H1 (cell line): ENCODE results near the gene SESN3. TPM values are rescaled to one million over a fixed set of nuclear protein-coding genes. Genes with fewer than 3 reads are reported as not detected.

Experiments
- CTCF ChIA-PET: fragments of 300-600 bp; sonication (Branson Sonifier 250); formaldehyde crosslinking; loops from one replicate; lab custom pipeline; 2021; ENCODE audit not compliant: partially characterized antibody; lab: Charles Lee
- POLR2A ChIA-PET: fragments of 300-600 bp; sonication (Branson Sonifier 250); formaldehyde crosslinking; loops from one replicate; lab custom pipeline; 2021; ENCODE audit warnings: inconsistent platforms; ENCODE audit not compliant: partially characterized antibody; lab: Charles Lee
- DNase-seq, 2 experiments: peaks; one replicate each; pipeline versions ENCODE4 v3.0.0 to v3.0.0-alpha.2; 2010 to 2022; ENCODE audit warnings: low spot score in 2 of 2, low read depth in 1 of 2, mixed read lengths in 1 of 2
- FAIRE-seq: peaks from 2 replicates; lab custom pipeline; 2011; peaks lifted over from hg19 to GRCh38; lab: Jason Lieb, UNC
- H2AFZ ChIP-seq: 2 replicates; pipeline ENCODE4 v1.8.1; 2012; ENCODE audit warnings: low read length, inconsistent platforms
- H2AK5ac ChIP-seq: 2 replicates; pipeline ENCODE4 v1.6.1; 2013; ENCODE audit warnings: low read depth, low read length
- H2BK120ac ChIP-seq: replicated peaks from 2 replicates; pipeline ENCODE3; 2013; ENCODE audit warnings: low read depth, low read length, inconsistent platforms
- H2BK12ac ChIP-seq: 2 replicates; pipeline ENCODE4 v1.6.1; 2013; ENCODE audit warnings: low read depth, low read length
- H2BK15ac ChIP-seq: 2 replicates; pipeline ENCODE4 v1.6.1; 2013; ENCODE audit warnings: low read length
- H2BK20ac ChIP-seq: 2 replicates; pipeline ENCODE4 v1.6.1; 2013; ENCODE audit warnings: low read length
- H2BK5ac ChIP-seq: 2 replicates; pipeline ENCODE4 v1.6.1; 2013; ENCODE audit warnings: low read depth, low read length
- H3K14ac ChIP-seq: 2 replicates; pipeline ENCODE4 v1.6.1; 2013; ENCODE audit warnings: inconsistent platforms; ENCODE audit not compliant: insufficient read length
- H3K18ac ChIP-seq: 2 replicates; pipeline ENCODE4 v1.6.1; 2013; ENCODE audit warnings: low read length; ENCODE audit errors: extremely low read depth
- H3K23ac ChIP-seq: 2 replicates; pipeline ENCODE4 v1.6.1; 2013; ENCODE audit warnings: inconsistent platforms; ENCODE audit not compliant: insufficient read length
- H3K23me2 ChIP-seq: 2 replicates; pipeline ENCODE4 v1.6.1; 2013; ENCODE audit warnings: low read depth, low read length
- H3K27ac ChIP-seq: 2 replicates; pipeline ENCODE4 v1.6.1; 2011; ENCODE audit warnings: low read depth, low read length, inconsistent platforms
- H3K27me3 ChIP-seq, 4 experiments: replicated peaks in 1 of 4; 1 replicate in 1 of 4; 2 replicates in 3 of 4; pipeline versions ENCODE4 v1.6.1 to v1.8.1; 2011 to 2013; ENCODE audit warnings: low read length in 3 of 4, mild to moderate bottlenecking in 3 of 4, inconsistent platforms in 2 of 4, mixed read lengths in 2 of 4, moderate library complexity in 1 of 4; ENCODE audit not compliant: control insufficient read depth in 3 of 4, insufficient read depth in 3 of 4; ENCODE audit errors: extremely low read depth in 1 of 4
- H3K36me3 ChIP-seq, 4 experiments: 2 replicates each; pipeline versions ENCODE4 v1.6.1 to v1.8.1; 2011 to 2013; ENCODE audit warnings: mild to moderate bottlenecking in 4 of 4, low read length in 3 of 4, moderate library complexity in 2 of 4, control low read depth in 1 of 4, inconsistent platforms in 1 of 4; ENCODE audit not compliant: insufficient read depth in 4 of 4, control insufficient read depth in 2 of 4
- H3K4ac ChIP-seq: replicated peaks from 2 replicates; pipeline ENCODE3; 2013; ENCODE audit warnings: low read length, low read depth, mixed read lengths, inconsistent platforms; ENCODE audit not compliant: insufficient read length
- H3K4me1 ChIP-seq, 4 experiments: replicated peaks in 1 of 4; 1 replicate in 1 of 4; 2 replicates in 3 of 4; pipeline versions ENCODE4 v1.6.1 to v1.8.1; 2011 to 2013; ENCODE audit warnings: low read length in 3 of 4, inconsistent platforms in 2 of 4, mixed read lengths in 1 of 4; ENCODE audit not compliant: insufficient read depth in 4 of 4, control insufficient read depth in 3 of 4
- H3K4me2 ChIP-seq, 2 experiments: 2 replicates each; pipeline versions ENCODE4 v1.6.1 to v1.8.1; 2011 to 2013; ENCODE audit warnings: low read depth in 2 of 2, low read length in 2 of 2, control low read depth in 1 of 2, inconsistent platforms in 1 of 2, mild to moderate bottlenecking in 1 of 2; ENCODE audit not compliant: insufficient read depth in 1 of 2
- H3K4me3 ChIP-seq, 4 experiments: fragments of 200-600, 300-600 bp in 1 of 4; sonication (generic), shearing (Covaris generic), sonication (Bioruptor Twin) in 1 of 4; 2 replicates each; pipeline versions ENCODE4 v1.5.1 to v1.8.1; 2011 to 2016; ENCODE audit warnings: low read length in 4 of 4, low read depth in 3 of 4, control low read depth in 2 of 4, inconsistent platforms in 2 of 4, mild to moderate bottlenecking in 2 of 4, mixed read lengths in 1 of 4, moderate library complexity in 1 of 4; ENCODE audit not compliant: insufficient read depth in 2 of 4; ENCODE audit errors: extremely low read depth in 1 of 4
- H3K56ac ChIP-seq: replicated peaks from 2 replicates; pipeline ENCODE3; 2013; ENCODE audit warnings: low read depth, mild to moderate bottlenecking, mixed read lengths, low read length, inconsistent platforms; ENCODE audit not compliant: insufficient read length
- H3K79me1 ChIP-seq: 2 replicates; pipeline ENCODE4 v1.6.1; 2013; ENCODE audit warnings: low read depth, low read length, control low read depth
- H3K79me2 ChIP-seq, 2 experiments: 2 replicates each; pipeline versions ENCODE4 v1.6.1 to v1.8.1; 2012 to 2013; ENCODE audit warnings: low read length in 2 of 2, mild to moderate bottlenecking in 2 of 2, inconsistent platforms in 1 of 2; ENCODE audit not compliant: insufficient read depth in 2 of 2, control insufficient read depth in 1 of 2
- H3K9ac ChIP-seq, 4 experiments: replicated peaks in 1 of 4; 1 replicate in 1 of 4; 2 replicates in 3 of 4; pipeline versions ENCODE4 v1.6.1 to v1.8.1; 2011 to 2013; ENCODE audit warnings: low read depth in 3 of 4, low read length in 3 of 4, control low read depth in 2 of 4, mild to moderate bottlenecking in 2 of 4, moderate library complexity in 2 of 4, inconsistent platforms in 1 of 4; ENCODE audit errors: extremely low read depth in 1 of 4
- H3K9me3 ChIP-seq, 2 experiments: 2 replicates each; pipeline versions ENCODE4 v1.6.1 to v1.8.1; 2012 to 2013; ENCODE audit warnings: mild to moderate bottlenecking in 2 of 2, moderate library complexity in 2 of 2, control low read depth in 1 of 2, inconsistent platforms in 1 of 2, low read depth in 1 of 2, low read length in 1 of 2, mixed read lengths in 1 of 2; ENCODE audit not compliant: insufficient read depth in 2 of 2
- H4K20me1 ChIP-seq, 2 experiments: replicated peaks in 1 of 2; 2 replicates each; pipeline versions ENCODE3 to v1.8.1; 2011 to 2013; ENCODE audit warnings: inconsistent platforms in 2 of 2, low read length in 2 of 2, mild to moderate bottlenecking in 1 of 2; ENCODE audit not compliant: insufficient read depth in 2 of 2, control insufficient read depth in 1 of 2
- H4K5ac ChIP-seq: 2 replicates; pipeline ENCODE4 v1.6.1; 2013; ENCODE audit warnings: low read length, low read depth, mixed read lengths, inconsistent platforms; ENCODE audit not compliant: insufficient read length
- H4K8ac ChIP-seq: 2 replicates; pipeline ENCODE4 v1.8.0; 2013; ENCODE audit warnings: mild to moderate bottlenecking, moderate library complexity, low read length, inconsistent platforms; ENCODE audit not compliant: insufficient read depth; ENCODE audit errors: extremely low read depth
- H4K91ac ChIP-seq: replicated peaks from 2 replicates; pipeline ENCODE3; 2013; ENCODE audit warnings: low read length, mixed read lengths, inconsistent platforms; ENCODE audit not compliant: insufficient read length
- ASH2L ChIP-seq: fragments of 200-600, 300-600 bp; sonication (generic); IDR thresholded peaks from one replicate; pipeline ENCODE4 v1.7.1; 2017; ENCODE audit warnings: low read length
- ATF3 ChIP-seq: IDR thresholded peaks from 2 replicates; pipeline ENCODE4 v1.6.1; 2011; ENCODE audit warnings: low read depth, mild to moderate bottlenecking, low read length; ENCODE audit not compliant: insufficient read depth
- EP300 ChIP-seq, 2 experiments: IDR thresholded peaks; 1 replicate in 1 of 2; 2 replicates in 1 of 2; pipeline ENCODE4 v1.6.1; 2011 to 2012; ENCODE audit warnings: low read depth in 2 of 2, low read length in 2 of 2, mild to moderate bottlenecking in 2 of 2, borderline replicate concordance in 1 of 2, inconsistent platforms in 1 of 2, moderate library complexity in 1 of 2
- FOSL1 ChIP-seq: IDR thresholded peaks from 2 replicates; pipeline ENCODE4 v1.6.1; 2011; ENCODE audit warnings: mild to moderate bottlenecking, low read depth, low read length, moderate library complexity; ENCODE audit not compliant: insufficient read depth
- HDAC6 ChIP-seq: IDR thresholded peaks from one replicate; pipeline ENCODE4 v1.7.1; 2012; ENCODE audit warnings: low read depth, mild to moderate bottlenecking, inconsistent platforms, low read length, moderate library complexity
- JUND ChIP-seq: IDR thresholded peaks from 2 replicates; pipeline ENCODE4 v1.6.1; 2011; ENCODE audit warnings: mild to moderate bottlenecking, improper control_type of control experiment, low read length
- NANOG ChIP-seq: IDR thresholded peaks from 2 replicates; pipeline ENCODE4 v1.6.1; 2011; ENCODE audit warnings: low read length, low read depth, mild to moderate bottlenecking, inconsistent platforms; ENCODE audit not compliant: insufficient read depth, poor library complexity, severe bottlenecking
- PHF8 ChIP-seq: fragments of 200-600 bp; sonication (generic); conservative IDR thresholded peaks from 2 replicates; pipeline ENCODE4 v1.7.1; 2012; ENCODE audit warnings: low read depth, mild to moderate bottlenecking, inconsistent platforms, low read length, moderate library complexity
- POU5F1 ChIP-seq: IDR thresholded peaks from 2 replicates; pipeline ENCODE4 v1.6.1; 2011; ENCODE audit warnings: low read depth, mild to moderate bottlenecking, low read length, moderate library complexity
- RXRA ChIP-seq: IDR thresholded peaks from 2 replicates; pipeline ENCODE4 v1.6.1; 2011; ENCODE audit warnings: low read depth, mild to moderate bottlenecking, low read length, moderate library complexity; ENCODE audit not compliant: insufficient read depth
- SIN3A ChIP-seq, 2 experiments: IDR thresholded peaks in 1 of 2; conservative IDR thresholded peaks in 1 of 2; 2 replicates each; pipeline ENCODE4 v1.6.1; 2011 to 2012; ENCODE audit warnings: low read length in 2 of 2, improper control_type of control experiment in 1 of 2, low read depth in 1 of 2, mild to moderate bottlenecking in 1 of 2
- SIRT6 ChIP-seq: IDR thresholded peaks from one replicate; pipeline ENCODE4 v1.7.1; 2012; ENCODE audit warnings: low read length, inconsistent platforms
- SIX5 ChIP-seq: IDR thresholded peaks from 2 replicates; pipeline ENCODE4 v1.6.1; 2011; ENCODE audit warnings: mild to moderate bottlenecking, low read depth, low read length
- SRF ChIP-seq: IDR thresholded peaks from 2 replicates; pipeline ENCODE4 v1.6.1; 2011; ENCODE audit warnings: mild to moderate bottlenecking, low read depth, low read length, moderate library complexity
- TAF1 ChIP-seq: IDR thresholded peaks from 2 replicates; pipeline ENCODE4 v1.6.1; 2011; ENCODE audit warnings: mild to moderate bottlenecking, low read depth, low read length
- polyA plus RNA-seq, 7 experiments: library from polyadenylated mRNA; depleted of rRNA in 3 of 7; stranded (reverse) in 5 of 7; unstranded in 2 of 7; fragments of >200 nt in 5 of 7; fragments of 200-250 nt in 2 of 7; gene quantifications; 1 replicate in 5 of 7; 2 replicates in 1 of 7; 4 replicates in 1 of 7; pipeline versions ENCODE4 v1.2.1 to v1.2.3, GENCODE V29; 2011 to 2013; ENCODE audit warnings: missing spikeins in 2 of 7, mixed read lengths in 2 of 7
- total RNA-seq: library from RNA; stranded (reverse); fragmentation: NEBNext Ultra II Directional; extraction: Animal tissue kit (Norgen Biotek cat#: 25700); gene quantifications from 2 replicates; pipeline ENCODE4 v1.2.1, GENCODE V29; 2021

Gene SESN3
- total and polyA plus RNA-seq, 2 of the 8 experiments (the other 6 are each of a cell fraction or from before 2014, with no cell fraction given), result 10.2 to 31.1 TPM

- DNase-seq (no peak), FAIRE-seq (no peak)
- no peak overlapping the region for H2BK12ac ChIP-seq
- H3K18ac ChIP-seq, result no peak overlapping the region
- no peak overlapping the region for H2AK5ac ChIP-seq
- CTCF ChIA-PET, result interaction anchor here (0.6 to 3.0 kb wide), 15 partner anchors 8 to 601 kb away, joined by 3 to 14 read pairs (median 5); partner anchors contain the start of gene SRSF8
- H3K36me3 ChIP-seq, result no peaks in the 10 kb centered on the region
- H3K27ac ChIP-seq, result no peak overlapping the region
- POLR2A ChIA-PET, result no interaction called here
- no peak overlapping the region for H3K14ac ChIP-seq
- no peak overlapping the region for H2AFZ ChIP-seq
- H4K5ac ChIP-seq, result no peak overlapping the region
- peaks cover 0 to 2% of the 10 kb centered on the region in 2 experiments for H4K20me1 ChIP-seq
- no peak overlapping the region for H3K4me2 ChIP-seq
- no peaks in the 10 kb centered on the region for H3K23me2 ChIP-seq
- no peak overlapping the region for H3K9ac ChIP-seq
- H3K9me3 ChIP-seq, result no peaks in the 10 kb centered on the region
- H3K27me3 ChIP-seq, result peaks cover 0 to 3% (median 0%) of the 10 kb centered on the region in 4 experiments; a peak in 2 of 7 replicates
- no peak for TF ChIP-seq NANOG
- no peak for TF ChIP-seq SIRT6
- no peak for TF ChIP-seq TAF1
- TF ChIP-seq HDAC6, result no peak
- TF ChIP-seq RXRA, result no peak
- TF ChIP-seq JUND, result no peak
- TF ChIP-seq POU5F1, result no peak
- TF ChIP-seq PHF8, result no peak
- TF ChIP-seq FOSL1, result no peak
- no peak for TF ChIP-seq ASH2L
- no peak for TF ChIP-seq SIN3A (conservative IDR thresholded peaks at IDR 0.05 in 1 of 2, IDR thresholded peaks at IDR 0.05 in 1 of 2; ENCODE audit: low read depth in 1 of 2, low read length in 2 of 2)
- TF ChIP-seq SRF, result no peak
- TF ChIP-seq EP300 (IDR thresholded peaks at IDR 0.05; ENCODE audit: borderline replicate concordance in 1 of 2, low read depth in 2 of 2, low read length in 2 of 2), result no peak
- TF ChIP-seq SIX5, result no peak
- TF ChIP-seq ATF3, result no peak
- no peaks in the 10 kb centered on the region for H3K4me1 ChIP-seq
- H3K4ac ChIP-seq, result no peak overlapping the region
- H4K91ac ChIP-seq, result no peak overlapping the region
- no peak overlapping the region for H2BK120ac ChIP-seq
- no peak overlapping the region for H2BK5ac ChIP-seq
- no peak overlapping the region for H3K4me3 ChIP-seq
- no peak overlapping the region for H2BK15ac ChIP-seq
- no peaks in the 10 kb centered on the region for H3K79me2 ChIP-seq
- no peaks in the 10 kb centered on the region for H3K79me1 ChIP-seq
- H4K8ac ChIP-seq, result no peak overlapping the region
- no peak overlapping the region for H2BK20ac ChIP-seq
- H3K56ac ChIP-seq, result no peak overlapping the region
- H3K23ac ChIP-seq, result no peak overlapping the region
Measured at GRCh38 chr11:95137299-95137698, 93.7 kb downstream of the SESN3 start.
